HCT116 (cell line): ENCODE results near the gene PDZD4. TPM values are rescaled to one million over a fixed set of nuclear protein-coding genes. Genes with fewer than 3 reads are reported as not detected.

Experiments
- ATAC-seq: fragments of 200-7000 bp; cut with Tn5 transposase; 2 replicates; pipeline ENCODE4 v1.9.1; 2020; ENCODE audit warnings: mild to moderate bottlenecking, moderate library complexity
- Bru-seq: library from RNA; stranded (reverse); fragments of 400-500 nt; gene quantifications from one replicate; lab custom pipeline; 2021; lab: Mats Ljungman, UMichigan
- BruChase-seq, 2 experiments: library from RNA; stranded (reverse); fragments of 400-500 nt; gene quantifications; one replicate each; lab custom pipeline; 2021; lab: Mats Ljungman, UMichigan
- BruUV-seq: library from RNA; stranded (reverse); fragments of 400-500 nt; replicated peaks from 2 replicates; lab custom pipeline; 2021; lab: Mats Ljungman, UMichigan
- CTCF ChIA-PET: fragments of 300-600 bp; sonication (Branson Sonifier 250); formaldehyde crosslinking; loops from one replicate; lab custom pipeline; 2021; ENCODE audit warnings: antibody characterized with exemption; lab: Charles Lee
- POLR2A ChIA-PET: fragments of 300-600, 350-600 bp; sonication (Branson Sonifier 250); formaldehyde crosslinking; loops from one replicate; lab custom pipeline; 2021; ENCODE audit warnings: antibody characterized with exemption; lab: Charles Lee
- RAD21 ChIA-PET, 2 experiments: fragments of 300-600 bp; sonication (Branson Sonifier 250); formaldehyde crosslinking; loops; one replicate each; lab custom pipeline; 2023; ENCODE audit warnings: low total read pairs in 2 of 2; ENCODE audit not compliant: uncharacterized antibody in 2 of 2, unreplicated experiment in 2 of 2, low non-redundant PET in 1 of 2; lab: Charles Lee
- DNase-seq: peaks from one replicate; pipeline ENCODE4 v3.0.0-alpha.2; 2010; ENCODE audit warnings: low read depth, low spot score
- H2AFZ ChIP-seq: fragments of 200-600 bp; shearing (Covaris generic), sonication (generic); 2 replicates; pipeline ENCODE4 v1.6.1; 2017; ENCODE audit warnings: low read depth, mixed run types, mixed read lengths, antibody characterized with exemption, low read length; ENCODE audit not compliant: poor library complexity, severe bottlenecking
- H3K27ac ChIP-seq: 2 replicates; pipeline ENCODE4 v1.5.1; 2012; ENCODE audit warnings: low read depth, low read length
- H3K27me3 ChIP-seq: fragments of 200-600 bp; sonication (generic); 2 replicates; pipeline ENCODE4 v1.6.1; 2016; ENCODE audit warnings: mixed run types, low read length, mixed read lengths; ENCODE audit not compliant: insufficient read depth
- H3K36me3 ChIP-seq, 2 experiments: fragments of 200-500 bp in 1 of 2; fragments of 200-600 bp in 1 of 2; sonication (Bioruptor generic) in 1 of 2; sonication (generic) in 1 of 2; 2 replicates each; pipeline versions ENCODE4 v1.5.1 to v1.6.1; 2014 to 2016; ENCODE audit warnings: low read length in 2 of 2, inconsistent platforms in 1 of 2, mixed read lengths in 1 of 2, mixed run types in 1 of 2; ENCODE audit not compliant: insufficient read depth in 2 of 2, control insufficient read depth in 1 of 2
- H3K4me1 ChIP-seq, 2 experiments: fragments of 200-600 bp in 1 of 2; sonication (generic) in 1 of 2; 2 replicates each; pipeline versions ENCODE4 v1.5.1 to v1.6.1; 2012 to 2017; ENCODE audit warnings: low read length in 2 of 2, inconsistent platforms in 1 of 2, mild to moderate bottlenecking in 1 of 2, mixed read lengths in 1 of 2, mixed run types in 1 of 2, moderate library complexity in 1 of 2; ENCODE audit not compliant: insufficient read depth in 2 of 2, control insufficient read depth in 1 of 2
- H3K4me2 ChIP-seq: fragments of 200-600 bp; sonication (generic); 2 replicates; pipeline ENCODE4 v1.6.1; 2017; ENCODE audit warnings: mixed run types, low read length, mixed read lengths
- H3K4me3 ChIP-seq, 2 experiments: fragments of 200-600 bp in 1 of 2; sonication (generic) in 1 of 2; replicated peaks in 1 of 2; 2 replicates each; pipeline ENCODE4 v1.5.1; 2011 to 2016; ENCODE audit warnings: low read length in 2 of 2, control low read depth in 1 of 2, low read depth in 1 of 2, mild to moderate bottlenecking in 1 of 2, mixed read lengths in 1 of 2, mixed run types in 1 of 2
- H3K79me2 ChIP-seq: fragments of 200-600 bp; sonication (generic); 2 replicates; pipeline ENCODE4 v1.6.1; 2017; ENCODE audit warnings: mild to moderate bottlenecking, mixed run types, low read length, moderate library complexity, mixed read lengths; ENCODE audit not compliant: insufficient read depth
- H3K9ac ChIP-seq: fragments of 200-600 bp; sonication (generic); 2 replicates; pipeline ENCODE4 v1.6.1; 2016; ENCODE audit warnings: low read length, mixed read lengths
- H3K9me2 ChIP-seq: fragments of 200-600 bp; sonication (generic), shearing (Covaris generic); 2 replicates; pipeline ENCODE4 v1.6.1; 2017; ENCODE audit warnings: mixed run types, mild to moderate bottlenecking, moderate library complexity; ENCODE audit not compliant: insufficient read depth
- H3K9me3 ChIP-seq, 2 experiments: fragments of 200-500 bp in 1 of 2; fragments of 200-600 bp in 1 of 2; sonication (Bioruptor generic) in 1 of 2; sonication (generic) in 1 of 2; 2 replicates each; pipeline ENCODE4 v1.6.1; 2014 to 2017; ENCODE audit warnings: low read length in 2 of 2, mixed read lengths in 2 of 2, inconsistent platforms in 1 of 2, low read depth in 1 of 2, mild to moderate bottlenecking in 1 of 2, mixed run types in 1 of 2, moderate library complexity in 1 of 2; ENCODE audit not compliant: control insufficient read depth in 1 of 2, insufficient read depth in 1 of 2
- H4K20me1 ChIP-seq: fragments of 200-600 bp; sonication (generic), shearing (Covaris generic); 2 replicates; pipeline ENCODE4 v1.6.1; 2017; ENCODE audit warnings: mixed run types, mild to moderate bottlenecking, moderate library complexity; ENCODE audit not compliant: insufficient read depth
- ATF3 ChIP-seq: IDR thresholded peaks from 2 replicates; pipeline ENCODE4 v1.6.1; 2012
- POLR2A ChIP-seq: IDR thresholded peaks from 2 replicates; pipeline ENCODE4 v1.7.0; 2011; ENCODE audit warnings: borderline replicate concordance; ENCODE audit not compliant: insufficient read depth, insufficient read length; ENCODE audit errors: extremely low read depth
- REST ChIP-seq: IDR thresholded peaks from 2 replicates; pipeline ENCODE4 v1.6.1; 2012; ENCODE audit warnings: low read depth
- YY1 ChIP-seq: IDR thresholded peaks from 2 replicates; pipeline ENCODE4 v1.6.1; 2011; ENCODE audit warnings: low read length, low read depth, moderate library complexity, mild to moderate bottlenecking; ENCODE audit not compliant: insufficient replicate concordance; ENCODE audit errors: extremely low read depth
- ZBTB33 ChIP-seq: IDR thresholded peaks from 2 replicates; pipeline ENCODE4 v1.6.1; 2011; ENCODE audit warnings: mild to moderate bottlenecking, low read length, moderate library complexity; ENCODE audit not compliant: insufficient replicate concordance; ENCODE audit errors: extremely low read depth
- ZNF274 ChIP-seq: fragments of 200-500 bp; sonication (Bioruptor generic); IDR thresholded peaks from 2 replicates; pipeline ENCODE4 v1.6.1; 2014; ENCODE audit warnings: mild to moderate bottlenecking, low read depth, low read length, inconsistent platforms
- intact Hi-C: fragments of 100-400 bp; cut with micrococcal nuclease; formaldehyde crosslinking; loops from 2 replicates; pipeline ENCODE4 v1.10.0; 2022
- long read RNA-seq: library from polyadenylated mRNA; unstranded; transcript quantifications from one replicate; pipeline ENCODE4 v2.0.0, GENCODE V29; 2021; ENCODE audit not compliant: unreplicated experiment
- polyA plus RNA-seq: library from polyadenylated mRNA; unstranded; fragments of >200 nt; gene quantifications from 2 replicates; pipeline ENCODE4 v1.2.1, GENCODE V29; 2012; ENCODE audit warnings: missing spikeins
- total RNA-seq: library from RNA; stranded (reverse); gene quantifications from one replicate; pipeline ENCODE4 v1.2.1, GENCODE V29; 2021; ENCODE audit not compliant: unreplicated experiment

The PDZD4 gene
- total RNA-seq (0.30 TPM), Bru-seq, nascent RNA (percentile 7 among the genes with signal in this experiment), BruChase-seq, experiment 1, labeled RNA remaining after a 6-hour chase (percentile 6 among the genes with signal in this experiment), BruChase-seq, experiment 2, labeled RNA remaining after a 2-hour chase (percentile 3 among the genes with signal in this experiment)
- 0.10 and 0.40 TPM in 2 replicates for polyA plus RNA-seq
- long read RNA-seq = 0 reads

- ChIA-PET RAD21 (no interaction called here), POLR2A (no interaction called here), CTCF (no interaction called here)
- H3K36me3 ChIP-seq = no peaks in the 10 kb centered on the region
- no peak for TF ChIP-seq ZBTB33
- TF ChIP-seq ATF3 = no peak
- TF ChIP-seq ZNF274 = no peak
- TF ChIP-seq YY1 = no peak
- TF ChIP-seq REST = no peak
- no peak for TF ChIP-seq POLR2A
- H4K20me1 ChIP-seq = no peaks in the 10 kb centered on the region
- no peaks in the 10 kb centered on the region for H3K9me2 ChIP-seq
- no peak for DNase-seq
- no peaks in the 10 kb centered on the region for H3K79me2 ChIP-seq
- H3K9me3 ChIP-seq = no peaks in the 10 kb centered on the region
- ATAC-seq = no peak
- H3K4me2 ChIP-seq = peak within 1 kb of the TSS; percentile 63
- no TSS peak for BruUV-seq
- H3K4me1 ChIP-seq = peaks cover 0 to 13% of the 10 kb centered on the region in 2 experiments; a peak in 2 of 4 replicates
- no peak within 1 kb of the TSS for H3K27ac ChIP-seq
- no peak within 1 kb of the TSS for H2AFZ ChIP-seq
- no peak within 1 kb of the TSS for H3K4me3 ChIP-seq
- no peak within 1 kb of the TSS for H3K9ac ChIP-seq
- intact Hi-C loops = no loop called here
- no peaks in the 10 kb centered on the region for H3K27me3 ChIP-seq
These were observed at the start of gene PDZD4 for GRCh38 chrX:153829799-153830639. Gene PDZD4 (minus strand): TSS chrX:153830544. CDS start chrX:153830298, 246 bp downstream.
